Femur (tissue), 1 donor: ENCODE data around the gene PTRH1.

Experiments
- DNase-seq: peaks from one replicate; pipeline ENCODE4 v3.0.0-alpha.2; 2017

Gene PTRH1

DNA sequence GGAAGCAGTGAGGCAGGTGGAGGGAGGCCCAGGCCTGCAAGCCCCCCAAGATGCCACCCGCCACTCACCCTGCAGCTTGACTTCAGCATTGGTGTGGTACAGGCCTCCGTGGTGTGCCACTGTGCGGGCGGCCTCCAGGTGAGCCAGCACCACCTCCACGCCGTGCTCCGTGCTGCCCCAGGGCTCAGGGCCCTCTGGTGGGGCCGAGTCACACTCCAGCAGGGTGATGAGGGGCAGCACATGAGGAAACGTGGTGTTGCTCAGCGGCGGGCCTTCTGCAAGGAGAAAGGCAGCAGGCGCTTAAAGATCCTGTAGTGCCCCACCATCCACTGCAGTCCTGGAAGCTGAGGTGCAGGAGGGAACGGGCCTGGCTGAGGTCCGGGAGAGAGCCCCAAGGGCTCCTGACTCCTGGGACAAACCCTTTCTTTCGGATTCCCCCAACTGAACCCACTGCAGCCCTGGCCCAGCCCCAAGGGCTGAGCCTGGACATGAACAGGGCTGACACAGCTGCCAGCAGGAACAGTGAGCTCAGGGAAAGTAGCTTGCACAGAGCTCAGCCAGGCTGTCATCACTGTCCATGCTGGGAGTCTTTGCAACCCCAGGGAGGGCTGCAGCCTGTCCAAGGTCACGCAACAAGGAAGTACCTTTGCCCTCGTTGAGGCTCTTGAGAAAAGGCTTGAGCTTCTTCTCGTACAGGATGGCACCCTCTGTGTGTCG, 24.3 kb upstream of the PTRH1 start:
- DNase-seq = no peak

DNA sequence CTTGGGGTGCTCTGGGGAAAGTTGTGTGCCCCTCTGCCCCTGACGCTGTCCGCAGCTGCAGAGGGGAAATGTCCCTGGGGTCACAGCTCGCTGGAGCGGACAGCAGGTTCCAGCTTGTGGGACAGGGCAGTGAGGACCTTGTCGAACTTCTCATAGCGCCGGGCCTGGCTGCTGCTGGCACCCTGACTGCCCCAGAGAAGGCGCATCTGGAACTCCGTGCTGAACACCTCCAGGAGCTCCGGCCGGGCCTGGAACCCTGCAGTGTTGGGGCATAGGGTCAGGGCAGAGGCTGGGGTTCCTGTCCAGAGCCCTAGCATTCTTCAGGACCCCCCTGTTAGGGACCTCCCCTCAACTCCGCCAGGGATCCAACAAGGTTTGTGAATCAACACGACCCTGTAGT, 23.2 kb upstream of the PTRH1 start:
- DNase-seq = no peak

DNA sequence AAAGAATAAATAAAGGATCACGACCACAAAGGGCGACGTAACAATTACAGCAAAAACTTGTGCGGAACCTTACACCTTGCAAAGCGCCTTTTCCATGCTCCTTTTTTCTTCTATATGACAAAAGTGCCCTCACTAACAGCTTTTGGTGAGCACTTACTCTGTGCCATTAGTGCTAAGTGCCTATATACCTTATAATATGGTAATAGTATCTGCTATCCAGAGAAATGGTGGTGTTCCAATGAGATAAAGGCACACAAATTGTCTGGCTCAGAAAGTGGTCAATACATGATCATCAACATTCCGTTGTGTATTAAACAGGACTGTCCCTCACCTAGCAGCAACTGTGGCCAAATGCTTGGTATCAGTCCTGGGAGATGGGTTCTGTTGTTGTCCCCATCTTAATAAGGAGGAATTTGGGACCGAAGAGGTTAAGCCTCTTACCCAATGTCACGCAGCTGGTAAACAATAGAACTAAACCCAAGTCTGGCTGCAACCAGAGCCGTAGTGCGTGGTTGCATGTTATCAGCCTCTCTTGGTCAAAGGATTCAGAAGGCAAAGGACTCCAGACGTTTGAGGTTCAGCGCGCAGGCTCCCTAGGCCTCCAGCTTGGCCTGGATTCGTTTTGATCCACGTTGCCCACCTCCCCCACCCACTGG, 20.2 kb upstream of the PTRH1 start:
- no peak for DNase-seq

DNA sequence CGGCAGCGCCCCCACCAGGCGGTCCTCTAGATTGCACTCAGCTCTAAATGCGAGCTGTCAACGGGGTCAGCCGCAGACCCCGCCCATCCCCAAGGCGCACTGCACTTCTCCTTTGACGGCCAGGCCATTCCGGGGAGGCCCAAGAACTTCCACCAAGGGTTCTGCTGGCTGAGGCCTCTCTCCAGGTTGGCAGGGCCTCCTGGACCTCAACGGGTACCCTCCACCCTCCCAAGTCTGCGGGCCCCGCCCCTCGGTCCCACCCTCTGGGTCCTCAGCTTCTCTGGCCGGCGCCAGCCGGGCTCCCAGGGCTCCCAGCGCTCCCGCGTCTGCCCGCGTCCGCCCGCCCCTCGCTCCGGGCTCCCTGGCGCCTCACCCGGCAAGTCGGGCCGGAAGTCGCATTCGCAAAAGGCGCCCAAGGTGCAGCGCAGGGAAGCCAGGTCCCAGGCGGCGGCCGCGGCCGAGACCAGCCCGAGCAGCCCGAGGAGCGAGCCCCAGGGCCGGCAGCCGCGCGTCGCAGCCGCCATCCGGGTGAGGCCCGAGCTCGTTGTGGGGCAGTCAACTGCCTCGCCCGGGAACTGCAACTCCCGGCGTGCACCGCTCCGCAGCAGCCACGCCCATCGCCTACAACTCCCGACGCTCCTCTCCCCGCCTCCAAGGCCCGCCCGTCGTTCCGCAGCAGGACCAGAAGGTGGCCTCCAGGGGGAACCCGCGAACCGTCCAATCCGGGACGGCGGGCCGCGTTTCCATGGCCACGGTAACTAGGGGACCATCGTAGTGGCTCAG, 19.5 kb upstream of the PTRH1 start, which contains the start of gene TOR2A:
Gene TOR2A (minus strand): TSS at position 548 of the 783 bp plus-strand sequence. CDS start 24 bp downstream, at position 524.
- peak; percentile 99 for DNase-seq

DNA sequence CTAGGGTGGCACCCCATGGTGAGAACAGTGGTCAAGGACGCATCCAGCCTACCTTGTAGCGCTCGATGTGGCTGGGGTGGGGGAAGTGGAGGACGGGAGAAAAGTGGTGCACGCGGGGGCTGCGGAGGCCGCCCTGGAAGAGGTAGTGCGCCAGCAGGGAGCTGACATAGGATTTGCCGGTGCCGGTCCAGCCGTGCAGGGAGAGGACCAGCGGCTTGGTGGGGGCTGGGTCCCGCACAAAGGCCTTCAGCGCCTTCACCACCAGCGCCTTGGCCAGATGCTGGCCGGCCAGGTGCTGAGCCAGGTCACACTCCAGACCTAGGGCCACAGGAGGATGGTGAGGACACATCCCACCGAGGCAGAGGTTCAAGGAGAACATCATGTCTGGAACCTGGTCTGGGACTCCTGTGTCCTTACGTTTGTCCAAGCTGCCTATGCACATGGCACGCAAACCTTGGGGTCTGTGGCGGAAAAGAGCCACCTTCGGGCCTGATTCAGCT, 18.8 kb upstream of the PTRH1 start:
- DNase-seq = no peak

DNA sequence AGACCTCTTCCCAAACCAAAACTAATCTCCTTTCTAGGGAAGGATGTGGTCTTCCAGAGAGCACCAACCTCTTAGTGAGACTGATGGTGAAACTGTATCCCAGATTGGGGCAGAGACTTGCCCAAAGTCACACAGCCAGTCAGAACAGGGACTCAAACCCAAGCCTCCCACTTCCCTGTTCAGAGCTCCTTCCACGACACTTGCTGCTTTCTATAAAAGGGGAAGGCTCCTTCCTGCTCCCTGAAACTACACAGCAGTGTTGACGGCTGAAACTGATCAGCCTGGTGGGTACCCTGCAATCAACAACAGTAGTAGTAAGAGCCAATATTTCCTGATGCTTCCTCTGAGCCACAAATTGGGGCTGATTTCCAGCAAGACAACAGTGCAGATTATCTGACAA, 18.2 kb upstream of the PTRH1 start:
- DNase-seq = peak; percentile 10

DNA sequence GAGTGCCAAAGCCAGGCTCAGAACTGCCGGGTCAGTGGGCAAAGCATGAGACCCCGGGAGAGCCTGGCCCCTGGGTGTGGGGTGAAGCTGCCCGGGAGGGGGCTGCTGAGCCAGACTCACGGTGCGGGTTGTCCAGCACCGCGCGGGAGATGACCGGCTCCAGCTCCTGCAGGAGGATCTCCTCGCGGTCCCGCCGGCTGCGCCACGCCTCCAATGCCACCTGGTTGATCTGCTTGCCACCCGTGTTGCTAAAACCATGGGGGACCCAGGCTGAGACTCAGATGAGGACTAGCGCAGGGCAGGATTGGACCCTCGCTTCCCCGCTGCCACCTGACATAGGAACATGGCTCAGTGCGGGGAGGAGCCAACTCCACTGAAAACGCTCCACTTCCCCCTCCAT, 17.0 kb upstream of the PTRH1 start:
- DNase-seq = no peak

DNA sequence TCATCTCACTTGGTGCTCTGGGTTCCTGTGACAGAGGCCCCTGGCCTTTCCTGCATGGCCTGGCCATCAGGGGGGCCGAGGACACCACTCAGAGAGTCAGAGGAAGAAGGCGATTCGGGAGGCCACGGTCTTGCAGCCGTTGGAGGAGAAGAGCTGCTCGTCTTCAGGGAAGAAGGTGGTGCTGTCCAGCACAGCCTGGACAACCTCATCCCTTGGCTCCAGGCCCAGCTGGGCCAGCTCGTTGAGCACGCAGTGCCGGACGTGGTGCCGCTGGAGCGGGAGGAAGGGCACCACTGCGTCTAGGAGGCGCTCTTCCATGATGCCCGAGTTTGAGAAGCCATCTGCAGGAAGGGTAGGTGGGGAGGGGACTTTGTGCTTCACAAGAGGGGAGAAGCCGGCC, 16.5 kb upstream of the PTRH1 start:
- no peak for DNase-seq

DNA sequence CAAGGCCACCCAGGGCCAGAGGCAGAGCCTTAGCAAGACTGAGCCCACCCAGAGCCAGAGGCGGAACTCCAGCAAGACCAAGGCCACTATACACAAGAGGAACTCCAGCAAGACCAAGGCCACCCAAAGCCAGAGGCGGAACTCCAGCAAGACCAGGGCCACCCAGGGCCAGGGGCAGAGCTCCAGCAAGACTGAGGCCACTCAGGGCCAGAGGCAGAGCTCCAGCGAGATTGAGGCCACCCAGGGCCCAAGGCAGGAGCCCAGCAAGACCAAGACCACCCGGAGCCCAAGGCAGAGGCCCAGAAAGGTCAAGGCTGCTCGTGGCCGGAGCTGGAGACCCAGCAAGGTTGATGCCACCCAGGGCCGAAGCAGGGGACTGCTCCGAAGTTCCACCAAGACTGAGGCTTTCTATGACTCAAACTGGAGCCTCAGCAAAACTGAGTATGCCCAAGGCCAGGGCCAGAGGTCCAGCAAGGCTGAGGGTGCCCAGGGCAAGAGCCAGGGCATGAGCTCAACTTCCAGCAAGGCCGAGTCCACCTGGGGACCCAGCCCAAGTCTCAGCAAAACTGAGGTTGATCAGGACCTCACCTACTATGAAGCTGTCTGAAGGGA, 15.4 kb upstream of the PTRH1 start:
- DNase-seq = no peak

DNA sequence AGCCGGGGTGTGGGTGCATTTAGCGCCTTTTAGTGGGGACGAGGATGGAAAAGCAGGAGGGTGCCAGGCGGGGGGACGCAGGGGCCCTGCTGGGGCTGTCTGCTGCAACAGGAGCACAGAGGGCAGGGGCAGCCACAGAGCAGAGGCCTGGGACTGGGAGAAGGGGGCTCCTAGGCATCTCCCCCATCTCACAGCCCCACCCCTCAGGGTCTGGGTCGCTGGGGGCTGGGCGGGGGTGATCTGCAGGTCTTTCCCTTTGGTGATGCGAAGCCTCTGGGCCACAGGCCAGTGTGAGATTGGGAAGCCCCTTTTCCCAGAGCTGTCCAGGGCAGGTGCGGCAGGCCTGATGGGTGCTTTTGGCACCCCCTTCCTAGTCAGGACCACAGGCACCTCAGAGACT, 14.8 kb upstream of the PTRH1 start:
- no peak for DNase-seq

DNA sequence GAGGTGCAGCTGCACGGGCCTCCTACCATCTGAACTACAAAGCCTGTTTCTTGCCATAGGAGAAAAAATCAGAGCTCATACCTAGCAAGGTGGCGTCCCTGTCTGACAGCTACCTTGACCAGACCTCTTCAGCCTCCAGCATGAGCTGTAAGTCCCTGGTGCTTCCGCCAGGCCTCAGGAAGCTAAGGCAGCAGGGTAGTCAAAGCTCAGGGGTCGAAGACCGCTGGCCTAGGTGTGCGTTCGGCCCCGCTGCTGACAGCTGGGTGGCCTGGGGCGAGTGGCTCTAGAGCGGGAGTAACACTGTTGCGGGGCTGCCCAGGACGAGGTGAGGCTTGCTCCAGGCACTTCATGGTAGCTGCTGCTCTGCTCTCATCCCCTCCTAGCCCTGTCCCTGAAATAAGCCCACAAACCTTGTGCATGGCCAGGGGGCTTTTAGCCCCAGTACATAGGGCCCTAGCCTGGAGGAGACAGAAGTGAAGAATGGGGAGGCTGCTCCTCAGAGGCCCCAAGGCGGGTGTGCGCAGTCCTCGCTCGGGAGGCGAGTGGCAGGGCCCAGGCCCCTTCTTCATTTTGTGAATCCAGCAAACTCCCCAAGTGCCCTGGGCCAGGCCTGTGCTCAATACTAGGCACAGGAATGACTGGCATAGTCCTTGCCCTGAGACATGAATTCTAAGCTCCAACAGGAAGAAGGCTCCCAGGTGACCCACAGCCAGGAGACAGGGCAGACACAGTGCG, 14.2 kb upstream of the PTRH1 start:
- DNase-seq = no peak

DNA sequence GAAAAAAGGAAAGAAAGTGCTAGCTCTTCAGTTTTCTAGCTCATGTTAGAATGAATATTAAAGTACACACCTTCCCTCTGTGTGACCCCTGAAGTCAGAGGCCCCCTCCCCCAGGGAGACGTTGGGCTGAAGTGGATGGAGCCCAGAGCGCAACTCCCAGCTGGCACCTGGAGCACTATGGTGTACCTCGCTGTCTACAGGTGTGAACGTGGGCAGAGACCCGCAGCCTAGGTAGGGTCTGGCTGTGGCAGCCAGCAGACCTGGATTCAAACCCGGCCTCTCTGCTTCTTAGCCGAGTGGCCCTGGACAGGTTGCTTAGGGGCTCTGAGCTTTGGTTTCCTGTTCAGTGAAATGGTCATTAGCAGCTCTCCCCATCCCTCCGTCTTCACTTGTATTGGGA, 13.3 kb upstream of the PTRH1 start:
- no peak for DNase-seq

DNA sequence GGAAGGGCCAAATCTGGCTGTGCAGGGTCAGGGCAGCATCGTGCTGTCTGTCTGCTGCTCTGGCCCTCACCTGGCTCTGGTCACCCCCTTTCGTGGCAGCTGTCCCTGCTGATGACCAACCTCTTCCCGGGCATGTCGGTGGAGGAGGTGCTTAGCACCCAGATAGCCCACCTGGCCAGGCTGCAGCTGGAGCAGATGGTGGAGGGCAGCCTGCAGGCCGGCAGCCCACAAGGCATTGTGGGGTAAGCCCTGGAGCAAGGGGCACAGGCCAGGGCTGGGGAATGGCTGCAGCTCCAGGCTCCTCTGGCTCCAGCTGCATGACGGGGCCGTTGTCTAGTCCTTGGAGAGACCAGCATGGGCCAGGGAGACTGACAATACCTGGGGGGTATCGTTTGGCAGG, 11.4 kb upstream of the PTRH1 start:
- peak; percentile 17 for DNase-seq

DNA sequence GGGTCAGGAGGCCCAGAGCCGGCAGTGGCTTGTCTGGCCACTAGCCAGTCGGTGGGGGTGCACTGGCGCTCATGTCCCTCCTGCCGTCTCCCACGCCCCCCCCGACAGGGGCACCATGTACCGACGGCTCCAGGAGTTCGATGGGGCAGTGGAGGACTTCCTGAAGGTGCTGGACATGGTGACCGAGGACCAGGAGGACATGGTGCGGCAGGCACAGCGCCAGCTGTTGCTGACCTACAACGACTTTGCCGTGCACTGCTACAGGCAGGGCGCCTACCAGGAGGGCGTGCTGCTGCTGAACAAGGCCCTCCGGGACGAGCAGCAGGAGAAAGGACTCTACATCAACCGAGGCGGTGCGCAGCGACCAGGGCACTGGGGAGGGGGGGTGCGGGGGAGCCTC, 8.5 kb upstream of the PTRH1 start:
- no peak for DNase-seq

DNA sequence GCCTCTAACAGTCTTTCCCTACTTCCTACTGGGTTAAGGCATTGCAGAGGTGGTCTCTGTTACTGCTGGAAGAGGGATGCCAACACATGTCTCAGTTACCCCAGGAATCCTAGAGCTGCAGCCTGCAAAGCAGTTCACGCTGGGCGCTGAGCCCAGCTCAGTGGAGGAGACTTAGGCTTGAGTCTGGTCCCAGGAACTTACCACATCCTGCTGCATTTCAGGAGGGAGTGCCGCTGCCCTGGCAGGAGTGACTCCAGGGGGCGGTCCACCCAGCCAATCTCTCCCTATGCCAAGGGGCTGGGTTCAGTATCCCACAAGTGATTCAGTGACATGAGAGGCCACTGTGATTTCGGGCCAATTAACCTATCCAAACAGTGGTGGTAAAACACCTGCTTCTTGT, 8.0 kb upstream of the PTRH1 start:
- peak; percentile 64 for DNase-seq

DNA sequence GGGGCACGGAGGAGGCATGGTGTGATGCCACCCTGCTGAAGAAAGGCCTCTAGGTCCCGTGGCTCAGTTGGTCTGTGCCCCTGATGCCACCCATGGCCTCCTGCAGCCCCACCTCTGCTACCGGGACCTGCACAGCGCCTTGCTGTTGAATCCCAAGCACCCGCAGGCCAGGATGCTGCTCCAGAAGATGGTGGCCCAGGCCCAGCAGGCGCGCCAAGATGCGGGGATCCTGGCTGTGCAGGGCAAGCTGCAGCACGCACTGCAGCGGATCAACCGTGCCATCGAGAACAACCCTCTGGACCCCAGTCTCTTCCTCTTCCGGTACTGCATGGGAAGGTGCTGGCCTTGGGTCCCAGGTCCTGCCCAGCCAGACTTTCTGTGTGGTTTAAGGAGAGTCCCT, 7.5 kb upstream of the PTRH1 start:
- no peak for DNase-seq

DNA sequence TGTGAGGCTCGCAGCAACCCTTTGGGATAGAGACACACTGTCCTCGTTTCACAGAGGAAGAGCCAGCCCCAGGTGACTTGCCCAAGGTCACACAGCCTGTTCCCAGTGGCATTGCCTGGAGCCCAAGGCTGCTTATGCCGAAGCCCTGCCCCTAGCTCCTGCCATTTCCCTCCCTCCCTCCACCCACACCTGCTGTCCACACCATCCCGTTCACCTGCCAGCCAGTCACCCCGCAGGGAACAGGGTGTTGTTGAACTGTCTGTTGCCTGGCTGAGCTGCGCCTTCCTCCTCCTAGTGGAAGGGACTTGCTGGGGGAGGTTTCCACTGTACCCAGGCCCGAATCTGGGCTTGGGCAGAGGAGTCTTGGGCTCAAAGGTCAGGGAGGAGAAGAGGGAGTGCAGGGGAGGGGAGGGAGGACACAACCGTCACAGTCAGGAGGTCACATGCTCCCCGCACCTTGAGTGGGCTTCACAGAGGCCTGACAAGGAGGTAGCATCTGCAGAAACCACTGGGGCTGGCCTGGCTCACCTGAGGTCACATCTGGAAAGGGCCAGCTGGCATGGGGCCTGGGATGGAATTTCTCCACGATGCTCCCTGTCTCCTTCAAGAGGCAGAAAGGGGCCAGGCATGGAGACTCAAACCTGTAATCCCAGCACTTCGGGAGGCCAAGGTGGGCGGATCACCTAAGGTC, 6.7 kb upstream of the PTRH1 start:
- DNase-seq = no peak

DNA sequence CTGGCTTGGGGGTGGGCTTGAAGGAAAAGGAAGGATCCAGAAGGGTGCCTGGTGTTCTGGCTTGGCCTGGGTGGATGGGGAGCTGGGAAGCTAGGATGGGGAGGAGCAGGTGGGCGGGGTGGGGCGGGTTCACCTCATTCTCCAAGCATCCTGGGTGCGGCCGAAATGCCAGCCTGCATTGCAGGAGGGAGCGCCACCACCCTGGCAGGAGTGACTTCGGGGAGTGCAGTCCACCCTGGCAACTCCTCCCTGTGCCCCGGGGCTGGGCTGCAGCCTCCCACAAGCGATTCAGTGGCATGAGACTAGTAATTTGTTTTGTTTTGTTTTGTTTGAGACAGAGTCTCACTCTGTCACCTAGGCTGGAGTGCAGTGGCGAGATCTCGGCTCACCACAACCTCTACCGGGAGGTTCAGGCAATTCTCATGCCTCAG, 5.9 kb upstream of the PTRH1 start:
- DNase-seq = peak; percentile 31

DNA sequence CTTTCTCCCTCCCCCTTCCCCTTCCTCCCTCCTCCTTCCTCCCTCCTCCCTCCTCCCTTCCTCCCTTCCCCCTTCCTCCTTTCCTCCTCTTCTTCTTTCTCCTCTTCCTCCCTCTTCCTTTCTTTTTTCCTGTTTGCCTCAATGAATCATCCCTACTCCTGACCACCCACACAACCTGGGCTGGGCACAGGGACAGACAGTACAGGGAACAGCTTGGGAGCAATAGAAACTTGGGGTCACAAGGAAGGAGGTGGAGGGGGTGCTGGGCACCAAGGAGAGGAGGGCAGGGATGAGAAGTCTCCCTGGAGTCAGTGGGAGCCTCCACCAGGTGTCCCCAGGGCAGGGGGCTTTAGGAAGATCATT, 5.4 kb upstream of the PTRH1 start:
- DNase-seq = no peak

DNA sequence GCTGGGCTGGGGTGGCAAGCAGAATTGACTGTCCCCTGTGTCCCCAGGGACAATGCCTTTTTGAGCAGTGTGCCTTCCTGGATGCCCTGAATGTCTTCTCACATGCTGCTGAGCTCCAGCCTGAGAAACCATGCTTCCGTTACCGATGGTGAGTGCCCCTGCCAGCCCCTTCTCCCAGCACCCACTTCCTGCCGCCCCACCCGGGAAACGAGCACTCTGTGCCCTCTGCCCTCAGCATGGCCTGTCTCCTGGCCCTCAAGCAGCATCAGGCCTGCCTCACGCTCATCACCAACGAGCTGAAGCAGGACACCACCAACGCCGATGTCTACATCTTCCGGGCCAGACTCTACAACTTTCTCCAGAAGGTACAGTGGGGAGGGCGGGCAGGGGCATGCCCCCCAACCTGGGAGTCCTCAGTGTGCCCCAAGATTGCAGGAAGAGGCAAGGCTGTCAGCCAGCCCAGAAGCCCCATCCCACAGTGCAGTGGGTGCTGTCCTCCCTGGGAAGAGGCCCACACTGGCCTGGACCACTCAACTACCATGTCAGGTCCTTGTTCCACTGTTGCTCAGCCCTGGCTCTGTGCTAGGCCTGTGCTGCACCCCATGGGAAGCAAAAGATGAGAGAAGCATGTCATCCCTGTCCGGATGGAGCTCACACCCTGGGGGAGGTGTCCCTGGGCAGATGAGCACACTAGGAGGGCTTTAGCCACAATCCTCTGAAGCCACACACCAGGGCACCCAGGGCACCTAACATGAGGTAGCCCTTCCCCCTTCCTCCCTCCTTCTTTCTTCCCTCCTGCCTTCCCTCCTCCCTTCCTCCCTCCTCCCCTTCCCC, 4.8 kb upstream of the PTRH1 start:
- peak; percentile 15 for DNase-seq

DNA sequence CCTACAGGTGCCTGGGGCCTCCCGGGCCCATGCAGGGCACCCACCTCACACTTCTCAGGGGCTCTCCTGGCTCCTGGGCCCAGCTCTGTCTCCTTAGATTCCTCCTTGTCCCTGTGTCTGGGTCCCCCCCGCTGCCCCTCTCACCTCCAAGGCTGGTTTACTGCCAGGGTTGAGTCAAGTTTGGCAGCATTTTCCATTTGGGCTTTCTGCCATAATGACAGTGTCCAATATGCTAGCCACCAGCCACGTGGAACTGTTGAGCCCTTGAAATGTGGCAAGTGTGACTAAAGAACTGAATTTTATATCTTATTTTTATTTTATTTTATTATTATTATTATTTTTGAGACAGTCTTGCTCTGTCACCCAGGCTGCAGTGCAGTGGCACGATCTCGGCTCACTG, 2.3 kb upstream of the PTRH1 start:
- DNase-seq = no peak
